GM19099 (cell line): Measurements from ENCODE around the gene NUBP2.

Experiments
- POLR2A ChIP-seq: IDR thresholded peaks from 3 replicates; pipeline ENCODE4 v1.6.1; 2011; ENCODE audit warnings: low read depth; ENCODE audit not compliant: insufficient read length; ENCODE audit errors: extremely low read depth

NUBP2 gene

GRCh38 chr16:1749152-1750117, 33.3 kb upstream of the NUBP2 start:
- TF ChIP-seq POLR2A = no peak

GRCh38 chr16:1751946-1752345, 30.8 kb upstream of the NUBP2 start:
- TF ChIP-seq POLR2A = no peak

GRCh38 chr16:1752853-1753252, 29.9 kb upstream of the NUBP2 start:
- no peak for TF ChIP-seq POLR2A

DNA sequence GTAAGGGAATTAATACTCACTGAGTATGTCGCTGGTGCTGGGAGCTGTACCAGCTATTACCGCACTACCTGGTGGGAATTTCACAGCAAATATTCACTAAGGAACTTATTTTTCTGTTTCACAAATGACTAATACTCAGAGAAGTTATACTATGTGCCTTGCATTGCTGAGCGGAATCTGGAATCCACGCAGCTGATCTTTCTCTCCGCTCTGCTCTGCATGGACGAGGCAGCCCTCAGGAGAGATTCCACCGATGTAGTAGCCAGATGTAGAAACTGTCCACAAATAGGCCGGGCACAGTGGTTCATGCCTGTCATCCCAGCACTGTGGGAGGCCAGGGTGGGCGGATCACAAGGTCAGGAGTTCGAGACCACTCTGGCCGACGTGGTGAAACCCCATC, 28.6 kb upstream of the NUBP2 start:
- TF ChIP-seq POLR2A = no peak

- no peak for TF ChIP-seq POLR2A
These were observed 24.9 kb upstream of the NUBP2 start for GRCh38 chr16:1757714-1758461.

GRCh38 chr16:1758923-1759322, 23.8 kb upstream of the NUBP2 start:
- TF ChIP-seq POLR2A = no peak

DNA sequence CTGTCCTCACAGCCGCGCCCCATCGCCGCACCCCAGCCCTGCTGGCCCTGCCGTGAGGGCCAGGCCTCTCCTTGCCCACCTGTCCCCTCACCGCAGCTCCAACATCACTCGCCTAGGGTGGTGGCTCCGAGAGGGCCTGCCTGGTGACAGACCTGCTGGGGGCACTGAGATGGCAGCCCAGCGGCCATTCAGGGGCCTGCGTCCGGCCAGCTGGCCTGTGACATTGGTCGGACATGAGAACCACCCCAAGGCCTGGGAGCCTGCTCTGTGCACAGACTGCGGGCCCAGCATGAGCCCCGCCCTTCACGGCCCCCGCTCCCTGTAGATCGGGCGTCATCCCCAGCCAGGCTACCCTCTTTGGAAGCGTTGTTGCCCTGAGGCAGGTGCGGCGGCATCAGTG, 23.2 kb upstream of the NUBP2 start:
- TF ChIP-seq POLR2A = no peak

- TF ChIP-seq POLR2A = no peak
These were observed 21.8 kb upstream of the NUBP2 start for GRCh38 chr16:1760911-1761310.

DNA sequence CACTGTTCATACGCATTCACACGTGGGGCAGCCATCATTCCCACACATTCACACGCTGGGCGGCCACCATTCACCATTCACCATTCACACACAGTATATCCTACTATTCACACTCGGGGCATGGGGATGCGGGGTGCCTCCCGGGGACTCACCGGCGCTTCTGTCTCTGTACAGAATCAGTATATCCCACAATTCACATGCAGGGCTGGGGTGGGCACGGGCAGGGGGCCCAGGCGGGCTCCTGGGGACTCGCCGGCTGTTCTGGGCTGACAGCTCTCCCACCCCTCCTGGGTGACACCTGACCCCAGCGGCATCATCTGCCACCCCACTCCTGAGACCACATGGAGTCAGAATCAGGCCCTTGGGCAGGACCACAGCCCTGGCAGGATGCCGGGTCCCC, 21.0 kb upstream of the NUBP2 start:
- no peak for TF ChIP-seq POLR2A

DNA sequence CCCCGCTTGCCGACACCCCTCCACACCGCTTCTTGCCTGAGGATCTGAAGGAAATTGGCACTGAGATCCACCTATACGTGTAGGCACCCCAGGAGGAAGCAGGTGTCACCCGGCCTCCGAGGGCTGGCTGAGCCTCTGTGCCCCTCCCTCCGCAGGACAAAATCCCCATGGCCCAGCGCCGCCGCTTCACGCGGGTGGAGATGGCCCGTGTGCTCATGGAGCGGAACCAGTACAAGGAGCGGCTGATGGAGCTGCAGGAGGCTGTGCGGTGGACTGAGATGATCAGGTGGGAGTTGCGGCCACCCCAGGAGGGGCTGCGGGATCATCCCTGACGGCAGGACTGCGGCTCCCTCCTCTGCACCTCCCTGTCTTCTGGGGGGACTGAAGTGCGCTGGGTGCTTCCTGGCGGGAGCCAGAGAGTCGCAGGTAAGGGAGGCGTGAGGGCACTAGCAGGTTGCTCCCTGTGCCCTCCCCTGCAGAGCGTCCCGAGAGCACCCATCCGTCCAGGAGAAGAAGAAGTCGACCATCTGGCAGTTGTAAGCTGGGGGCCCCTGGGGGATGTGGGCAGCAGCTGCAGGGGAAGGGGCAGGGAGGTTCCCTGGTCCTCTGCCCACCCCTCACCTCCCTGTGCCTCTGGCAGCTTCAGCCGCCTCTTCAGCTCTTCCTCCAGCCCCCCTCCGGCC, 20.4 kb upstream of the NUBP2 start:
- no peak for TF ChIP-seq POLR2A

- no peak for TF ChIP-seq POLR2A
These were observed 19.8 kb upstream of the NUBP2 start for GRCh38 chr16:1762879-1763520.

DNA sequence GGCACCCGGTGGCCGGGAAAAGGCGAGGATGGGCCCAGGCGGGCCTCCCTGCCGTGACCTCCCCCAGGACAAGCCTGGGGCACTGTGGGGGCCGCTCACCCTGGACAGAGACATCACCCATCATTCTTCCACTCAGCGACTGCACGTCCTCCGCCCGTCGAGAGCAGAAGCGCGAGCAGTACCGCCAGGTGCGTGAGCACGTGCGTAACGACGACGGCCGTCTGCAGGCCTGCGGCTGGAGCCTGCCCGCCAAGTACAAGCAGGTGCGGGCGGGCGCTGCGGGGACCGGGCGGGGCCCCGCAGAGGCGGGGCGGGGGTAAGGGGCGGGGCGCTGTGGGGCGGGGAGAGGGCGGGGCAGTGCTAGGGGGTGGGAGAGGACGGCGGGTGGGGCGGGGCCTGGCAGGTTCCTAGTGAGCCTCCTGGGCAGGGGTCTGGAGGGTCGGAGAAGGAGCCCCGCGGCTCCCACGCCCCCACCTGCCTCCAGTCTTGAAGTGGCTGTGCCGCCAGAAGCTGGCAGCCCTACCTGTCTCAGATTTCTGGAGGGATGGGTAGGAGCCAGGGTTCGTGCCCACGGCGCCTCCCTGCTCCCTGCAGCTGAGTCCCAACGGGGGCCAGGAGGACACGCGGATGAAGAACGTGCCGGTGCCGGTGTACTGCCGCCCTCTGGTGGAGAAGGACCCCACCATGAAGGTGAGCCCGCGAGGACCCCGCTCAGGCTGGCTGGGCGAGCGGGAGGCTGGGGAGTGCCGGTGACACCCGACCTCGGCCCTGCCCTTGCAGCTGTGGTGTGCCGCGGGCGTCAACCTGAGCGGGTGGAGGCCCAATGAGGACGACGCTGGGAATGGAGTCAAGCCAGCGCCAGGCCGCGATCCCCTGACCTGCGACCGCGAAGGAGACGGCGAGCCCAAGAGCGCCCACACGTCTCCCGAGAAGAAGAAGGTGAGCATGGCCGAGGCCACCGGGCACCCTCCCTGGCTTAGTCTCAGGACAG, 18.9 kb upstream of the NUBP2 start:
- no peak for TF ChIP-seq POLR2A

GRCh38 chr16:1764971-1765370, 17.8 kb upstream of the NUBP2 start:
- TF ChIP-seq POLR2A = no peak

DNA sequence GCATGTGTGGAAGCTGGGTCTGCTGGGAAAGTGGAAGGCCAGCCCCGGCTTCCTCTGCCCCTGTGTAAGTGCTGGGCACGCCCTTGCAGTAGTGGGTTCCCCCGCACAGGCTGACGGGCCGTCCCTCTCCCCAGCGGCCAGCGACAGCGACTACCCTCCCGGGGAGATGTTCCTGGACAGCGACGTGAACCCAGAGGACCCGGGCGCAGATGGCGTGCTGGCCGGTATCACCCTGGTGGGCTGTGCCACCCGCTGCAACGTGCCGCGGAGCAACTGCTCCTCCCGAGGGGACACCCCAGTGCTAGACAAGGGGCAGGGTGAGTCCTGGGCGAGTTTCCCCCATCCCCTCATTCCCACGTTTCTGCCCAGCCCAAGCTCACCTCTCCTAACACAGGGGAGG, 16.9 kb upstream of the NUBP2 start:
- TF ChIP-seq POLR2A = no peak
